Fibroblast of lung (primary cell): ENCODE results near the gene MLPH. TPM values are rescaled to one million over a fixed set of nuclear protein-coding genes. Genes with fewer than 3 reads are reported as not detected.

Source experiments
- DNase-seq, 2 donors: peaks; one replicate each; pipeline versions ENCODE4 v3.0.0 to v3.0.0-alpha.2; 2010; ENCODE audit warnings: low read depth in 2 of 2
- H2AFZ ChIP-seq: 2 replicates; pipeline ENCODE4 v1.5.1; 2012; ENCODE audit warnings: low read length, control low read depth, inconsistent platforms
- H3K27ac ChIP-seq: 2 replicates; pipeline ENCODE4 v1.5.1; 2011; ENCODE audit warnings: low read length, control low read depth; ENCODE audit not compliant: insufficient read depth
- H3K27me3 ChIP-seq: 2 replicates; pipeline ENCODE4 v1.5.1; 2011; ENCODE audit warnings: mild to moderate bottlenecking, low read length; ENCODE audit not compliant: control insufficient read depth, insufficient read depth
- H3K36me3 ChIP-seq: 2 replicates; pipeline ENCODE4 v1.5.1; 2011; ENCODE audit warnings: low read length; ENCODE audit not compliant: control insufficient read depth, insufficient read depth
- H3K4me1 ChIP-seq: 2 replicates; pipeline ENCODE4 v1.5.1; 2011; ENCODE audit warnings: low read length; ENCODE audit not compliant: control insufficient read depth, insufficient read depth; ENCODE audit errors: extremely low read depth
- H3K4me2 ChIP-seq: 2 replicates; pipeline ENCODE4 v1.5.1; 2011; ENCODE audit warnings: low read length, control low read depth; ENCODE audit not compliant: insufficient read depth; ENCODE audit errors: extremely low read depth
- H3K4me3 ChIP-seq, 4 experiments: fragments of 200-600 bp in 1 of 4; sonication (generic) in 1 of 4; replicated peaks in 1 of 4; 2 replicates each; pipeline ENCODE4 v1.5.1; 2011 to 2016; ENCODE audit warnings: low read length in 4 of 4, low read depth in 3 of 4, mild to moderate bottlenecking in 3 of 4, control low read depth in 2 of 4, inconsistent platforms in 1 of 4, mixed read lengths in 1 of 4; ENCODE audit not compliant: insufficient read depth in 1 of 4; ENCODE audit errors: control extremely low read depth in 1 of 4
- H3K79me2 ChIP-seq: 2 replicates; pipeline ENCODE4 v1.5.1; 2012; ENCODE audit warnings: mild to moderate bottlenecking, low read length, inconsistent platforms; ENCODE audit not compliant: control insufficient read depth, insufficient read depth
- H3K9ac ChIP-seq: 2 replicates; pipeline ENCODE4 v1.5.1; 2011; ENCODE audit warnings: mild to moderate bottlenecking, low read length, control low read depth; ENCODE audit not compliant: insufficient read depth
- H3K9me3 ChIP-seq: 2 replicates; pipeline ENCODE4 v1.5.1; 2012; ENCODE audit warnings: low read depth, low read length; ENCODE audit not compliant: control insufficient read depth, insufficient read depth
- H4K20me1 ChIP-seq: 2 replicates; pipeline ENCODE4 v1.5.1; 2011; ENCODE audit warnings: low read length; ENCODE audit not compliant: control insufficient read depth, insufficient read depth; ENCODE audit errors: extremely low read depth
- CTCF ChIP-seq, 2 donors: IDR thresholded peaks in 1 of 2; conservative IDR thresholded peaks in 1 of 2; 1 replicate in 1 of 2; 2 replicates in 1 of 2; pipeline ENCODE4 v1.5.1; 2011 to 2012; ENCODE audit warnings: low read length in 2 of 2, control low read depth in 1 of 2, inconsistent platforms in 1 of 2, low read depth in 1 of 2, mild to moderate bottlenecking in 1 of 2
- EZH2 ChIP-seq: IDR thresholded peaks from 2 replicates; pipeline ENCODE4 v1.5.1; 2012; ENCODE audit warnings: low read length, control low read depth, mild to moderate bottlenecking; ENCODE audit errors: missing control alignments
- polyA plus RNA-seq, 2 donors: library from polyadenylated mRNA; depleted of rRNA in 1 of 2; stranded (reverse) in 1 of 2; unstranded in 1 of 2; fragments of >200 nt; gene quantifications; 2 replicates each; pipeline ENCODE4 v1.2.1, GENCODE V29; 2011 to 2012; ENCODE audit warnings: missing spikeins in 1 of 2
- total RNA-seq: library from RNA; depleted of rRNA; stranded (reverse); fragments of >200 nt; gene quantifications from 2 replicates; pipeline ENCODE4 v1.2.1, GENCODE V29; 2014

The MLPH gene
- total and polyA plus RNA-seq, 2 donors (not counting 1 experiment from before 2014, with no cell fraction given): 3.1 to 10.7 TPM

- Histone ChIP-seq H2AFZ (no peak overlapping the region), H3K4me1 (peaks cover 8% of the 10 kb centered on the region), H3K9ac (no peak overlapping the region)
Observed at GRCh38 chr2:237604391-237604790, 117.3 kb downstream of the MLPH start.

More at GRCh38 chr2:237604391-237604790, 117.3 kb downstream of the MLPH start:
- Histone ChIP-seq H3K4me3 (no peak overlapping the region), H3K4me2 (no peak overlapping the region), H3K9me3 (no peaks in the 10 kb centered on the region), H3K27ac (no peak overlapping the region), H3K36me3 (no peaks in the 10 kb centered on the region), H3K27me3 (no peaks in the 10 kb centered on the region), H3K79me2 (no peaks in the 10 kb centered on the region), H4K20me1 (no peaks in the 10 kb centered on the region)
- DNase-seq: no peak
- TF ChIP-seq EZH2 (no peak), CTCF (conservative IDR thresholded peaks at IDR 0.05 in 1 of 2, IDR thresholded peaks at IDR 0.05 in 1 of 2; ENCODE audit: low read depth in 1 of 2, low read length in 2 of 2) (no peak)

Other genes starting within 250 kb of the MLPH start
- gene COL6A3, start 73.1 kb upstream of the MLPH start, total RNA-seq: 1,525 and 1,534 TPM in 2 replicates
- gene COL6A3, start 73.1 kb upstream of the MLPH start, polyA plus RNA-seq: 286 and 316 TPM in 2 replicates
- gene PRLH, start 79.3 kb downstream of the MLPH start, total RNA-seq: not detected in 2 replicates
- gene PRLH, start 79.3 kb downstream of the MLPH start, polyA plus RNA-seq: not detected in 2 replicates
- 0.17 and 0.26 TPM in 2 replicates for gene RAB17, start 103.5 kb downstream of the MLPH start, total RNA-seq
- gene RAB17, start 103.5 kb downstream of the MLPH start, polyA plus RNA-seq: 0.09 and 0.22 TPM in 2 replicates
- gene LRRFIP1, start 140.3 kb downstream of the MLPH start, total RNA-seq: 37.0 and 58.1 TPM in 2 replicates
- 85.9 and 113 TPM in 2 replicates for gene LRRFIP1, start 140.3 kb downstream of the MLPH start, polyA plus RNA-seq